ENCODE results near the gene SAMMSON.

Gene SAMMSON

GRCh38 chr3:70067860-70068521, 68.5 kb downstream of the SAMMSON start:
- Histone ChIP-seq H3K9ac (ENCODE audit: low read depth, low read length) (no peak overlapping the region), H3K9me3 (ENCODE audit: insufficient read depth, low read depth, low read length) (no peaks in the 10 kb centered on the region), H3K4me1 (ENCODE audit: insufficient read depth, low read length) (peaks cover 19% of the 10 kb centered on the region; the same call in 1 of the 2 replicates), H3K27me3 (ENCODE audit: insufficient read depth, low read length) (no peaks in the 10 kb centered on the region), H3K36me3 (ENCODE audit: insufficient read depth, low read depth, low read length) (no peaks in the 10 kb centered on the region), H3K27ac (ENCODE audit: low read length) (no peak overlapping the region), H3K4me3 (ENCODE audit: low read length) (no peak overlapping the region)

DNA sequence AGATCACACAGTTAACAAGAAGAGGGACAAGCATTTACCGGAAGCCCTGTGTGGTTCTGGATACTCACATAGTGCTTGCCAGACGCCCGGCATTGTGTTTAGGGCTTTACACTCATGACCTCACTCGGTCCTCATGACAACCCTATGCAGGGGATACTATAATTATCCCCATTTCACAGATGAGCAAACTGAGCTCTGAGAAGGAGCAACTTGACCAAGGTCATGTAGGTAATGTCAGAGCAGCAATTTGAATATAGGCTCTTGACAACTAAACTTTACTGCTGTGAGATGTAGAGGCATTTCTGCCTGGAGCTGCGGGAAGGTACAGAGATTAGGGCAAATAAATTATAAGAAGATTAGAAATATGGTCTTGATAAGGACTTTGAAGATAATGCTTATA, 70.0 kb downstream of the SAMMSON start:
- H3K4me3 ChIP-seq (ENCODE audit: low read length), result no peak overlapping the region
- no peaks in the 10 kb centered on the region for H3K9me3 ChIP-seq (ENCODE audit: insufficient read depth, low read depth, low read length)
- H3K36me3 ChIP-seq (ENCODE audit: insufficient read depth, low read depth, low read length), result no peaks in the 10 kb centered on the region
- H3K27ac ChIP-seq (ENCODE audit: low read length), result no peak overlapping the region
- H3K4me1 ChIP-seq (ENCODE audit: insufficient read depth, low read length), result peaks cover 19% of the 10 kb centered on the region; the same call in 1 of the 2 replicates
- no peaks in the 10 kb centered on the region for H3K27me3 ChIP-seq (ENCODE audit: insufficient read depth, low read length)
- H3K9ac ChIP-seq (ENCODE audit: low read depth, low read length), result no peak overlapping the region

GRCh38 chr3:70071138-70071537, 71.6 kb downstream of the SAMMSON start:
- Histone ChIP-seq H3K27me3 (ENCODE audit: insufficient read depth, low read length) (no peaks in the 10 kb centered on the region), H3K4me3 (ENCODE audit: low read length) (peak overlapping the region; percentile 55; the same call in 1 of the 2 replicates), H3K9ac (ENCODE audit: low read depth, low read length) (peak overlapping the region; percentile 50; the same call in 1 of the 2 replicates), H3K36me3 (ENCODE audit: insufficient read depth, low read depth, low read length) (no peaks in the 10 kb centered on the region), H3K27ac (ENCODE audit: low read length) (no peak overlapping the region), H3K4me1 (ENCODE audit: insufficient read depth, low read length) (peaks cover 23% of the 10 kb centered on the region; the same call in 1 of the 2 replicates), H3K9me3 (ENCODE audit: insufficient read depth, low read depth, low read length) (no peaks in the 10 kb centered on the region)

DNA sequence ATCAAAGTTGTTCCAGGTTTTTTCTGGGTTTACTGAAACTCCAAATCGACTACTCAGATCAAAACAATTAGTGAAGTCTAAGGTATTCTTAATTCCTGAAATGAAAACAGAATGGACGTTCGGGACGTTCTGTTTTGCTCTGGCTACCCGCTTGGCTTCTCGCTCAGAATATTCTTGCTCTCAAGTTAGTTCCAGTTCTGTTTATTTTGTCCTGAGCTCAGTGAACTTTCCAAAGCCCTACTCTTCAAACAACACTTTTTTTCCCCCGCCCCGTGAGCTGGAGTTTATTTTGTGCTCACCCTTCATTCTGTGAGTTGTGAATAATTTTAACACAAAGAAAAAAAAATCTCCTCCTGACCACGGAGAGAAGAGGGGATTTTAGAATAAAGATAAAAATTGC, 72.6 kb downstream of the SAMMSON start:
- H3K4me3 ChIP-seq (ENCODE audit: low read length), result peak overlapping the region; percentile 55
- H3K27ac ChIP-seq (ENCODE audit: low read length), result no peak overlapping the region
- H3K4me1 ChIP-seq (ENCODE audit: insufficient read depth, low read length), result peaks cover 28% of the 10 kb centered on the region; the same call in 1 of the 2 replicates
- H3K9me3 ChIP-seq (ENCODE audit: insufficient read depth, low read depth, low read length), result no peaks in the 10 kb centered on the region
- H3K36me3 ChIP-seq (ENCODE audit: insufficient read depth, low read depth, low read length), result no peaks in the 10 kb centered on the region
- peak overlapping the region; percentile 50; the same call in 1 of the 2 replicates for H3K9ac ChIP-seq (ENCODE audit: low read depth, low read length)
- H3K27me3 ChIP-seq (ENCODE audit: insufficient read depth, low read length), result no peaks in the 10 kb centered on the region

GRCh38 chr3:70072754-70073153, 73.2 kb downstream of the SAMMSON start:
- H3K9ac ChIP-seq (ENCODE audit: low read depth, low read length), result no peak overlapping the region
- no peaks in the 10 kb centered on the region for H3K27me3 ChIP-seq (ENCODE audit: insufficient read depth, low read length)
- H3K36me3 ChIP-seq (ENCODE audit: insufficient read depth, low read depth, low read length), result no peaks in the 10 kb centered on the region
- peak overlapping the region; percentile 55; the same call in 1 of the 2 replicates for H3K4me3 ChIP-seq (ENCODE audit: low read length)
- no peak overlapping the region for H3K27ac ChIP-seq (ENCODE audit: low read length)
- H3K4me1 ChIP-seq (ENCODE audit: insufficient read depth, low read length), result peaks cover 28% of the 10 kb centered on the region; the same call in 1 of the 2 replicates
- H3K9me3 ChIP-seq (ENCODE audit: insufficient read depth, low read depth, low read length), result no peaks in the 10 kb centered on the region

DNA sequence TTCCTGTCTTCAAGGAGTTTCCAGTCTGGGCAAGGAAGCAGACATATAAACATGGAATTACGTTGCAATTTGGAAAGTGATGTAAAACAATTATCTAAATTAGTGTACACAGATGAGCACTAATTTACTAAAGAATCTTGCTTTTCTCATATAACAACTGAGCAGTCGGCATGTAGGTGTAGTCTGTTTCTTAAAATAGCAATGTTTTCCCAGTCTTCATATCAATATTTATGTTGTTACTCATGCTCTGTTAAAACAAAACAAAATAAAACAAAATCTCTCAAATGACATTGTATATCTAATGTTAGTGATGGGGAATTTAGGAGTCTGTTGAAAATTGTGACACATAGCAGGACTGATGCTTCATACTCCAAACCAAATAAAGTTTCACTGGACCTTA, 75.6 kb downstream of the SAMMSON start:
- Histone ChIP-seq H3K36me3 (ENCODE audit: insufficient read depth, low read depth, low read length) (no peaks in the 10 kb centered on the region), H3K27me3 (ENCODE audit: insufficient read depth, low read length) (no peaks in the 10 kb centered on the region), H3K4me3 (ENCODE audit: low read length) (no peak overlapping the region), H3K9me3 (ENCODE audit: insufficient read depth, low read depth, low read length) (peaks cover 5% of the 10 kb centered on the region), H3K9ac (ENCODE audit: low read depth, low read length) (no peak overlapping the region), H3K4me1 (ENCODE audit: insufficient read depth, low read length) (peaks cover 28% of the 10 kb centered on the region; the same call in 1 of the 2 replicates), H3K27ac (ENCODE audit: low read length) (no peak overlapping the region)

- H3K4me1 ChIP-seq (ENCODE audit: insufficient read depth, low read length), result peaks cover 22% of the 10 kb centered on the region; the same call in 1 of the 2 replicates
- no peaks in the 10 kb centered on the region for H3K27me3 ChIP-seq (ENCODE audit: insufficient read depth, low read length)
- no peak overlapping the region for H3K27ac ChIP-seq (ENCODE audit: low read length)
- peaks cover 5% of the 10 kb centered on the region for H3K9me3 ChIP-seq (ENCODE audit: insufficient read depth, low read depth, low read length)
- no peak overlapping the region for H3K9ac ChIP-seq (ENCODE audit: low read depth, low read length)
- H3K36me3 ChIP-seq (ENCODE audit: insufficient read depth, low read depth, low read length), result no peaks in the 10 kb centered on the region
- no peak overlapping the region for H3K4me3 ChIP-seq (ENCODE audit: low read length)
Measured at GRCh38 chr3:70076396-70076795, 76.9 kb downstream of the SAMMSON start.

- Histone ChIP-seq H3K9ac (ENCODE audit: low read depth, low read length) (no peak overlapping the region), H3K27ac (ENCODE audit: low read length) (no peak overlapping the region), H3K4me1 (ENCODE audit: insufficient read depth, low read length) (peaks cover 9% of the 10 kb centered on the region; the same call in 1 of the 2 replicates), H3K9me3 (ENCODE audit: insufficient read depth, low read depth, low read length) (peaks cover 5% of the 10 kb centered on the region), H3K27me3 (ENCODE audit: insufficient read depth, low read length) (no peaks in the 10 kb centered on the region), H3K36me3 (ENCODE audit: insufficient read depth, low read depth, low read length) (no peaks in the 10 kb centered on the region), H3K4me3 (ENCODE audit: low read length) (no peak overlapping the region)
Measured at GRCh38 chr3:70078778-70079177, 79.2 kb downstream of the SAMMSON start.

GRCh38 chr3:70085613-70086012, 86.1 kb downstream of the SAMMSON start:
- Histone ChIP-seq H3K36me3 (ENCODE audit: insufficient read depth, low read depth, low read length) (no peaks in the 10 kb centered on the region), H3K4me1 (ENCODE audit: insufficient read depth, low read length) (no peaks in the 10 kb centered on the region), H3K9ac (ENCODE audit: low read depth, low read length) (no peak overlapping the region), H3K9me3 (ENCODE audit: insufficient read depth, low read depth, low read length) (no peaks in the 10 kb centered on the region), H3K27me3 (ENCODE audit: insufficient read depth, low read length) (no peaks in the 10 kb centered on the region), H3K27ac (ENCODE audit: low read length) (no peak overlapping the region), H3K4me3 (ENCODE audit: low read length) (no peak overlapping the region)

DNA sequence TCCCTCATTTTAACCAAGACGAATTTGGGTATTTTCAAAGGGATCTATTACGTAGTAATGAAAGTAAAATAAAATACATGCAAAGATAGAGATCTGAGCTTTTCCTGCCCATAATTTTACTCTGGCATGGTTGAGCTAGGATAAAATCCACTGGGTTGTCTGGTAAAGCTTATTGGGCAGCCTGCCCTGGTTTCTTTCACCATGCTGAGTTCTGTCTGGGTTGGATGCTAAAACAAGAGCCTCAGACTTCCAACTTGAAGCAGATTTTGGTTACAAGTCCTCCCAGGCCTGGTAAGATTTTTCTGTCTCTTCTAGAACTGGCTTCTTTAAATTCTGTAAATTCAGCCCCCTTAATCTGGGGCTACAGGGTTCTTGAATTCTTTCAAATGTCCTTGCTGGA, 86.8 kb downstream of the SAMMSON start:
- Histone ChIP-seq H3K4me1 (ENCODE audit: insufficient read depth, low read length) (no peaks in the 10 kb centered on the region), H3K36me3 (ENCODE audit: insufficient read depth, low read depth, low read length) (no peaks in the 10 kb centered on the region), H3K9me3 (ENCODE audit: insufficient read depth, low read depth, low read length) (no peaks in the 10 kb centered on the region), H3K9ac (ENCODE audit: low read depth, low read length) (no peak overlapping the region), H3K4me3 (ENCODE audit: low read length) (no peak overlapping the region), H3K27me3 (ENCODE audit: insufficient read depth, low read length) (no peaks in the 10 kb centered on the region), H3K27ac (ENCODE audit: low read length) (no peak overlapping the region)

- Histone ChIP-seq H3K9ac (ENCODE audit: low read depth, low read length) (no peak overlapping the region), H3K36me3 (ENCODE audit: insufficient read depth, low read depth, low read length) (no peaks in the 10 kb centered on the region), H3K4me3 (ENCODE audit: low read length) (no peak overlapping the region), H3K27ac (ENCODE audit: low read length) (no peak overlapping the region), H3K27me3 (ENCODE audit: insufficient read depth, low read length) (no peaks in the 10 kb centered on the region), H3K9me3 (ENCODE audit: insufficient read depth, low read depth, low read length) (no peaks in the 10 kb centered on the region), H3K4me1 (ENCODE audit: insufficient read depth, low read length) (no peaks in the 10 kb centered on the region)
Measured at GRCh38 chr3:70090322-70090913, 90.9 kb downstream of the SAMMSON start.

DNA sequence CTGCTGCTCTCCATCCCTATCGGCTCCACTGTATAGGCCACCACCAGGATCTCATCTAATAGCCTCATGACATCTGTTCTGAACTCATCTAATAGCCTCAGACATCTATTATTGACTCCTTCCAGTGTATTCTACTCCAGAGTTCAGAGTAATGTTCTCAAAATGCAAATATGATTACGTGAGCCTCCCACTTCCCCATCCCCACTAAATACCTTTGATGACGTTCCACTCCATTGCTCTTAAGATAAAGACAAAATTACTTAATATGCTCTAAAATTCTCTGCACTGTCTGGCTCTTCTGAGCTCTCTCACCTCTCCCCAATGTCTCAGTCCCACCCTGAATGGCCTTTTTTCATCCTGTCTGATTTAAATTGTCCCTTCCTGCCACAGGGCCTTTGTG, 94.7 kb downstream of the SAMMSON start:
- Histone ChIP-seq H3K9ac (ENCODE audit: low read depth, low read length) (no peak overlapping the region), H3K4me1 (ENCODE audit: insufficient read depth, low read length) (no peaks in the 10 kb centered on the region), H3K27me3 (ENCODE audit: insufficient read depth, low read length) (no peaks in the 10 kb centered on the region), H3K36me3 (ENCODE audit: insufficient read depth, low read depth, low read length) (no peaks in the 10 kb centered on the region), H3K4me3 (ENCODE audit: low read length) (no peak overlapping the region), H3K9me3 (ENCODE audit: insufficient read depth, low read depth, low read length) (no peaks in the 10 kb centered on the region), H3K27ac (ENCODE audit: low read length) (no peak overlapping the region)

Data from iPS-20b (cell line).